HG03469 (cell line): ENCODE results near the gene COG5.

Experiments
- ATAC-seq: cut with Tn5 transposase; IDR thresholded peaks from one replicate; pipeline ENCODE4 v1.9.1; 2021; ENCODE audit warnings: mild to moderate bottlenecking, moderate library complexity, moderate number of reproducible peaks; ENCODE audit not compliant: unreplicated experiment

The COG5 gene

GRCh38 chr7:107396990-107397389 lies 166.7 kb downstream of the COG5 start:
- ATAC-seq, result no peak

GRCh38 chr7:107396081-107396480 lies 167.6 kb downstream of the COG5 start:
- no peak for ATAC-seq

- ATAC-seq, result no peak
These were observed 168.9 kb downstream of the COG5 start for GRCh38 chr7:107394831-107395230.

- ATAC-seq, result no peak
These were observed 169.4 kb downstream of the COG5 start for GRCh38 chr7:107394276-107394675.

- ATAC-seq, result no peak
These were observed 170.9 kb downstream of the COG5 start for GRCh38 chr7:107392830-107393229.

GRCh38 chr7:107390916-107391315 lies 172.8 kb downstream of the COG5 start:
- ATAC-seq, result no peak

- ATAC-seq, result no peak
These were observed 175.1 kb downstream of the COG5 start for GRCh38 chr7:107388604-107389003.

GRCh38 chr7:107387573-107388219 lies 176.0 kb downstream of the COG5 start:
- ATAC-seq, result no peak

- no peak for ATAC-seq
These were observed 176.6 kb downstream of the COG5 start for GRCh38 chr7:107387128-107387527.

GRCh38 chr7:107386548-107387102 lies 177.1 kb downstream of the COG5 start:
- no peak for ATAC-seq

GRCh38 chr7:107384025-107384424 lies 179.7 kb downstream of the COG5 start:
- no peak for ATAC-seq

GRCh38 chr7:107383203-107383602 lies 180.5 kb downstream of the COG5 start:
- no peak for ATAC-seq

- no peak for ATAC-seq
These were observed 182.3 kb downstream of the COG5 start for GRCh38 chr7:107381453-107381852.

GRCh38 chr7:107373354-107373753 lies 190.4 kb downstream of the COG5 start:
- no peak for ATAC-seq

- no peak for ATAC-seq
These were observed 191.4 kb downstream of the COG5 start for GRCh38 chr7:107372298-107372697.

- ATAC-seq, result no peak
These were observed 192.9 kb downstream of the COG5 start for GRCh38 chr7:107370816-107371215.

- no peak for ATAC-seq
These were observed 198.9 kb downstream of the COG5 start for GRCh38 chr7:107364787-107365186.

- no peak for ATAC-seq
These were observed 204.0 kb downstream of the COG5 start for GRCh38 chr7:107359520-107360316.

- no peak for ATAC-seq
These were observed 208.1 kb downstream of the COG5 start for GRCh38 chr7:107355616-107356015.

GRCh38 chr7:107354640-107355039 lies 209.1 kb downstream of the COG5 start:
- ATAC-seq, result no peak

GRCh38 chr7:107353701-107354100 lies 210.0 kb downstream of the COG5 start:
- no peak for ATAC-seq

- ATAC-seq, result no peak
These were observed 217.8 kb downstream of the COG5 start for GRCh38 chr7:107345898-107346297.
